ENCODE measurements around the gene NGRN.
A peak's percentile ranks its signal among the peaks of the same experiment; 100 is the strongest.
"Not testable (repeated sequence)": the region's sequence is repeated elsewhere in the genome, so short reads cannot be mapped to it uniquely, and the experiment has no call there.

Gene NGRN

GRCh38 chr15:90286678-90287077 is 21.2 kb downstream of the NGRN start:
- no peak for DNase-seq

DNA sequence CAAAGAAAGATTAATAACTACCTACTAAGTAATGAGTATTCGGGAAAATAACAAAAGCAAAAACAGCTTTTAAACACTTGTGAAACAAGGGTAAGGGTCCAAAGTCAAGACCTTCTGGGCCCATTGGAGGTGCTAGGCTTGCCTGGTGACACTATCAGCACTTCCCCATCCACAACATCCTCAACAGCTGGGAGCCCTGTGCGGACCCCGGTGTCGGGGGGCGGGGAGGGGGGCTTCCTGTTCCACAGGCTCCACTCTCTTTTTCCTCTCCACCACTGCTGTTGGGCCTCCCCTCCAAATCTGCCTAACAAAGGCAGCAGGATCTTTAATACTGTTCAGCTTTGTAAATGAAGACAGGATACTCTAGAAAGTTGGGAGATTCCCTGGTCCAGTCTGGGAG is 21.6 kb downstream of the NGRN start:
- DNase-seq, result no peak

DNA sequence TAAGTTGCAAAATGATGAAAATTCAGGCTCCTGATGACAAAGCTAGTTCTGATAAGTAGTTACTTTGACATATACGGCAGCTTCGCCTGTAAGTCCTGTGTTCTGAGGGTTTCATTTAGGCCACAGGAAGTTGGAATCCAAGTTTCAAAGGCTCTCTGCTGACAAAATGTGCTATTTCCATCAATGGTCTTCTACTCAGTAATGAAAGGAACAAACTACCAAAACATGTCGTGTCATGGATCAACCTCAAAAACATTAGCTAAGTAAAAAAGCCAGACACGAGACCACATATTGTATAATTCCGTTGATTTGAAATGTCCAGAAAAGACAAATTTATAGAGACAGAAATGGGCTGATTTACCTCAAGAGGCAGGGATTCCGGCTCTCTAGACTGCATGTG is 22.5 kb downstream of the NGRN start:
- DNase-seq, result no peak

- DNase-seq, result no peak
These were observed 26.3 kb downstream of the NGRN start for GRCh38 chr15:90291679-90292356.

GRCh38 chr15:90293040-90293810 is 27.8 kb downstream of the NGRN start:
- peak; percentile 81 for DNase-seq

- DNase-seq, result no peak
These were observed 28.7 kb downstream of the NGRN start for GRCh38 chr15:90294159-90294558.

DNA sequence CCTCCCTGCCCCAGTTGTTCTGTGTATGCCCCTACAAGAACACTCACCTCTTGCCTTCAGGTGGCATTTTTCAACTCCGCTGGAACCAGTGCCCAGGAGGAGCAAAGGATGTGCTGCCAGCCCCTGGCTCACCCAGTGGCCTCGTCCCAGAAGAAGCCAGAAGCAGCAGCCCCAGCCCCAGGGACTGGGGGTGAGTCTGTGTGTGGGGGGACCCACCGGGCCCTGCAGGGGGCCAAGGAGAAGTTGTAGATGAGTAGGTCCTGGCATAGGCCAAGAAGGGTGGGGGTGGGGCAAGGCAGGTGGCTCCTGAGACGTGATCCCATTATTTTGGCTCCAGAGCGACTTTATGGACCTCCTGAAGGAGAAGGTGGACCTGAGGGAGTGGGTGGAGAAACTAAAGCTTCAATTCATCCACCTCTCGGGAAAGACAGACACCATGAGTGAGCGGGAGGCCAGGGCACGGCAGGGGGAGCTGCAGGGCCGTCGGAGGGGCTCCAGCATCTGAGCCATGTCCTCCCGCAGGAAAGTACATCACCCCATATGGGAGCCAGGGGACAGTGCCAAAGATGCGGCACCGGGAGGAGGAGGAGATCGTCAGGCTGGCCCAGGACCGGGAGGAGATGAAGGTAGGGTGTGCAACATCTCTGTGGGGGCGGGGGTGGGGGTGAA is 29.3 kb downstream of the NGRN start:
- DNase-seq, result no peak

DNA sequence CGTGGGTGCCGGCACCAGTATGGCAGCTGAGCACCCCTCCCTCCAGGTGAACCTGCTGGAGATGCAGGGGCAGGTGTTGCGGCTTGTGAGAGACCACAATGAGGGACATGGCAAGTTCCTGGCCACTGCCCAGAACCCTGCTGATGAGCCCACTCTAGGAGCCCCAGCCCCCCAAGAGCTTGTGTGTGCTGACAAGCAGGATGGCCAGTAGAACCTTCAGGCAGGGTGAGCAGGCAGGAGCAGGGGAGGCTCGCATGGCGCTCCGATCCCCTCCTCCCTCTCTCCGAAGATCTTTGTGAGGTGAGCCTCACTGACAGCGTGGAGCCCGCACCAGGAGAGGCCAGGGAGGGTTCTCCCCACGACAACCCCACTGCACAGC is 29.8 kb downstream of the NGRN start:
- DNase-seq, result no peak

GRCh38 chr15:90296316-90296884 is 30.9 kb downstream of the NGRN start:
- DNase-seq, result not testable (repeated sequence)

GRCh38 chr15:90297021-90297420 is 31.5 kb downstream of the NGRN start:
- no peak for DNase-seq

- DNase-seq, result no peak
These were observed 35.1 kb downstream of the NGRN start for GRCh38 chr15:90300541-90300940.

DNA sequence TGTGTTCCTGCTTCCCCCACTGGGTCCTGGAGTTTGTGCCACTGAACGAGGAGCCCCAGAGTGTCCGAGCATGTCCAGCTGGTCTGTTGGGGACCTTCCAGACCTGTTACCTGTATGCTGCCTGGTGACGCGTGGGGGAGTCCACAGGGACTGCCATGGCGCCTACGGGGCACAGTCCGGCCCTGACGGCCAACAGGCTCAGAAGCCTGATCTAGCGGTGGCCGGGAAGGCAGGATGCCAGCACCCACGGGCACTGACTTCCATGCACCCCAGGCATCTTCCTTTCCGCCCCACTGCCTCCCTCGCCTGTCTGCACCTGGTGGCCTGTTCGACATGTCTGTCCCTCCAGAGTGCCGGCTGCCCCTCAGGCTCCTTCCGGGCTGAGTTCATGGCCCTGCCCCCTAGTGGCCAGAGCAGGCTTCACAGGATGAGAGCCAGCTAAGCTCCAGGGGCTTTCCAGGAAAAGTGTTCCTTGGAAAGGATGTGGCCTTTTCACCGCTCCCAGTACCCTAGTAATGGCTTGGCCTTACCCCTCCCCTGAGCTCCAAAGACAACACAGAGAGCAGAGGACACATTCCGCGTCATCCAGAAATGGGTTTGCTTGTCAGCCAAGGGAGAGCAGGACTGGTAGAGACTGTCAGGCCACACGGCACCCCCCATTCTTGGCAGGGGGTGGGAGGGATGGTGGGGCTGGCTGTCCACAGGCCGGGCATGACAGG is 35.7 kb downstream of the NGRN start:
- no peak for DNase-seq

DNA sequence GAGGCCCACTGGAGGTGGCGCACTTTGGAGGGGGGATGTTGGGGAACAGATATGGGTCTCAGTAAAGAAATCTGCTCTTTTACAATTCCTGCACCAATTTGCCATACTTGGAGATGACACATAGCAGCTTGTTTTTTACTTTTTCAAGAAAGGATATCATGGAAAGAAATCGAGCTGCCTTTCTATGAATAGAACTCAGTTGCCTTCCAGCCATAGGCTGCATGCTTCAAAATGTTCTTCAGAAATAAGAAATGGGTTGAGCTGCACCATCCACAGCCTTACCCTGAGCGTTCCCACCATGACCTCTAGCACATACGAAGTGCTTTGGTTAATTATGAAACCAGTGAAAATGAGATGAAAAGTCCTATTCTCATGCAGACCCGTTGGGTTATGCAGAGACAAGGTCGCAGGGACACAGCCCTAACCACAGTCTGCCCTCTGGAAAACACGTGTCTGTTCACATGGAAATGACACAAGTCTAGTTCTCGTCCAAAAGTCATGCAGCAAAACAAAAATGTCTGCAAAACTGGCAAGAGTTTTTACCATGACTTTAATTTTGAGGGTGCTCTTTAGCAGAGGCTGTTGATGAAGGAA is 36.3 kb downstream of the NGRN start:
- no peak for DNase-seq

DNA sequence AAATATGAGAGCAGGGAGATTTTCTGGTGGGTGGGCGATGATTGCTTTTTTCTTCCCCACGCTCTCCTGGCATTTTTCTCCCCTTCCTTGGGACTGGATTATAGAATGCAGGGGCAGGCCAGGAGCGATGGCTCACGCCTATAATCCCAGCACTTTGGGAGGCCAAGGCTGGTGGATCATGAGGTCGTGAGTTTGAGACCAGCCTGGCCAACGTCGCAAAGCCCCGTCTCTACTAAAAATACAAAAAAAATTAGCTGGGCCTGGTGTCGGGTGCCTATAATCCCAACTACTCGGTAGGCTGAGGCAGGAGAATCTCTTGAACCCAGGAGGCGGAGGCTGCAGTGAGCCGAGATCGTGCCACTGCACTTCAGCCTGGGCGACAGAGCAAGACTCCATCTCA is 39.9 kb downstream of the NGRN start:
- not testable (repeated sequence) for DNase-seq

- no peak for DNase-seq
These were observed 40.5 kb downstream of the NGRN start for GRCh38 chr15:90305932-90306331.

- no peak for DNase-seq
These were observed 41.1 kb downstream of the NGRN start for GRCh38 chr15:90306560-90306959.

DNA sequence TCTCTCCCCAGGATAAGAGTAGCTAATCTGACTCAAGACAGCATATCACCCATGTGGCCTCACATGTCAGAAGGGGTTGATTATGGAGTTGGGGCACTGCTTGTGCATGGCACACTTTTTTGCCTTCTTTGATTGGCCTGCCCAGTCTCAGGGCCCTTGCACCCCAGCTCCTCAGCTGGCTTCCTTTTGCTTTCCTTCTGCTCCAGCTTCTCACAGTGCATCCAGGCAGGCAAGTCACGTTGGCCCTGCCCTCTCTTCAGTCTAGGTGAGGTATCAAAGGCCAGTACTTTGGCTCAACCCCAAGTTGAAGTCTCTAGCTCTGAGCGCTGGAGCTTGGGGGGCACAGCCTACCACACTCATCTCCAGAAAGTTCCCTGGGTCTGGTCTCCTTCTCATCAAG is 42.2 kb downstream of the NGRN start:
- DNase-seq, result no peak

- no peak for DNase-seq
These were observed 43.5 kb downstream of the NGRN start for GRCh38 chr15:90309020-90309419.

- DNase-seq, result no peak
These were observed 50.0 kb downstream of the NGRN start for GRCh38 chr15:90315278-90315982.

- DNase-seq, result no peak
These were observed 50.7 kb downstream of the NGRN start for GRCh38 chr15:90316139-90316538.

DNA sequence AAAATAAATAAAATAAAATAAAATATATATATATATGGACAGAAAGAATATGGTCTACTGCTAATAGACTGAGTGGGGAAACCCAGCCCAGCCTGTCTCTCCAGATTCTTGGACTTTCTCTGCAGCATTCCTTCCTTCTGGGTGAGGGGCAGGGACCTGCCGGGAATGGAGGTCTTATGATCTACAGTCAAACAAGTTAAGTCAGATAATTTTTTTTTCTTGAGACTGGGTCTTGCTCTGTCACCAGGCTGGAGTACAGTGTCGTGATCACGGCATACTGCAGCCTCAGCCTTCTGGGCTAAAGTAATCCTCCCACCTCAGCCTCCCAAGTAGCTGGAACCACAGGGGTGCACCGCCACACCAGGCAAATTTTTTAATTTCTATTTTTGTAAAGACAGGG is 53.1 kb downstream of the NGRN start:
- DNase-seq, result no peak

Data from NCI-H526 treated with DMSO at 0.1 percent for 48 hours (cell line).